Measurements from ENCODE around the gene RAB20. TPM values are rescaled to one million over a fixed set of nuclear protein-coding genes. Genes with fewer than 3 reads are reported as not detected.
A peak's percentile ranks its signal among the peaks of the same experiment; 100 is the strongest.
"Not testable (repeated sequence)": the region's sequence is repeated elsewhere in the genome, so short reads cannot be mapped to it uniquely, and the experiment has no call there.

RAB20 gene
- total RNA-seq, 4 donors from 2014 or later = 8.7 to 32.8 (median 18.4) TPM

- ATAC-seq = no peak
- H3K27ac ChIP-seq = no peak overlapping the region
- WGBS, 2 donors (ENCODE audit: low coverage in 1 of 2) = 82 to 95% methylated on average over 3 to 6 of the region's 10 CpGs
- no peaks in the 10 kb centered on the region for H3K9me3 ChIP-seq
- no peaks in the 10 kb centered on the region for H3K4me1 ChIP-seq
- TF ChIP-seq CTCF (IDR thresholded peaks at IDR 0.05) = no peak
- TF ChIP-seq POLR2AphosphoS5 (IDR thresholded peaks at IDR 0.05) = no peak
- no peak for TF ChIP-seq EP300 (IDR thresholded peaks at IDR 0.05)
- no peak for TF ChIP-seq POLR2A (IDR thresholded peaks at IDR 0.05)
- H3K27me3 ChIP-seq = peaks cover 42% of the 10 kb centered on the region
- H3K36me3 ChIP-seq = no peaks in the 10 kb centered on the region
- no peak overlapping the region for H3K4me3 ChIP-seq
Measured at GRCh38 chr13:110570886-110571285, 9.4 kb upstream of the RAB20 start.

- H3K27ac ChIP-seq, H3K4me3 ChIP-seq, H3K4me1 ChIP-seq, H3K9me3 ChIP-seq, ATAC-seq, H3K36me3 ChIP-seq: not testable (repeated sequence)
- H3K27me3 ChIP-seq = peaks cover 33% of the 10 kb centered on the region
- WGBS, 2 donors (ENCODE audit: low coverage in 1 of 2) = 67 to 72% methylated on average over 5 to 7 of the region's 7 CpGs
Measured at GRCh38 chr13:110569962-110570361, 8.4 kb upstream of the RAB20 start.

- WGBS, 2 donors (ENCODE audit: low coverage in 1 of 2) = 78 to 91% methylated on average over 3 of the region's 3 CpGs
- Histone ChIP-seq H3K4me1 (peaks cover 0 to under 1% (median 0%) of the 10 kb centered on the region in 3 donors), H3K27ac (no peak overlapping the region), H3K9me3 (no peaks in the 10 kb centered on the region), H3K36me3 (no peaks in the 10 kb centered on the region), H3K4me3 (no peak overlapping the region), H3K27me3 (peaks cover 22% of the 10 kb centered on the region)
- no peak for ATAC-seq
- TF ChIP-seq EP300 (IDR thresholded peaks at IDR 0.05) (no peak), POLR2A (IDR thresholded peaks at IDR 0.05) (no peak), CTCF (IDR thresholded peaks at IDR 0.05) (no peak), POLR2AphosphoS5 (IDR thresholded peaks at IDR 0.05) (no peak)
Measured at GRCh38 chr13:110568612-110569011, 7.1 kb upstream of the RAB20 start.

- Histone ChIP-seq H3K36me3 (no peaks in the 10 kb centered on the region), H3K27me3 (no peaks in the 10 kb centered on the region), H3K27ac (no peak overlapping the region), H3K9me3 (no peaks in the 10 kb centered on the region), H3K4me1 (peaks cover 0 to 18% (median 3%) of the 10 kb centered on the region in 3 donors), H3K4me3 (no peak overlapping the region)
- 81 to 82% methylated on average over 7 to 8 of the region's 9 CpGs for WGBS, 2 donors (ENCODE audit: low coverage in 1 of 2)
- no peak for ATAC-seq
- TF ChIP-seq POLR2A (IDR thresholded peaks at IDR 0.05) (no peak), POLR2AphosphoS5 (IDR thresholded peaks at IDR 0.05) (no peak), CTCF (IDR thresholded peaks at IDR 0.05) (no peak), EP300 (IDR thresholded peaks at IDR 0.05) (no peak)
Measured at GRCh38 chr13:110566171-110566570, 4.6 kb upstream of the RAB20 start.

GRCh38 chr13:110565296-110565695 lies 3.8 kb upstream of the RAB20 start:
- TF ChIP-seq POLR2A (IDR thresholded peaks at IDR 0.05) (no peak), POLR2AphosphoS5 (IDR thresholded peaks at IDR 0.05) (peak; percentile 42), EP300 (IDR thresholded peaks at IDR 0.05) (no peak), CTCF (IDR thresholded peaks at IDR 0.05) (peak in 1 of 4 experiments; percentile 51)
- no peak for ATAC-seq

More at GRCh38 chr13:110565296-110565695, 3.8 kb upstream of the RAB20 start:
- 71 to 74% methylated on average over 2 of the region's 2 CpGs for WGBS, 2 donors (ENCODE audit: low coverage in 1 of 2)
- Histone ChIP-seq H3K4me1 (peaks cover 0 to 20% (median 3%) of the 10 kb centered on the region in 3 donors), H3K36me3 (no peaks in the 10 kb centered on the region), H3K27me3 (no peaks in the 10 kb centered on the region), H3K9me3 (no peaks in the 10 kb centered on the region), H3K27ac (no peak overlapping the region), H3K4me3 (no peak overlapping the region)
